Measurements from ENCODE around the gene TM9SF4. TPM values are rescaled to one million over a fixed set of nuclear protein-coding genes. Genes with fewer than 3 reads are reported as not detected.

The TM9SF4 gene
- total RNA-seq, 2 experiments from 2014 or later, result 43.2 to 66.5 TPM

- ChIA-PET POLR2A (no interaction called here), CTCF (no interaction called here)
- Mint-ChIP-seq H3K4me1 (no peaks in the 10 kb centered on the region), H3K27ac (peak overlapping the region; percentile 17), H3K36me3 (ENCODE audit: low read depth) (peaks cover 59% of the 10 kb centered on the region), H3K27me3 (no peaks in the 10 kb centered on the region), H3K4me3 (no peak overlapping the region), H3K9me3 (ENCODE audit: low read depth) (no peaks in the 10 kb centered on the region)
- intact Hi-C loops (cut with DNase I, micrococcal nuclease), result no loop called here
- no peak for DNase-seq
- no peak for ATAC-seq
These were observed 35.6 kb downstream of the TM9SF4 start for GRCh38 chr20:32144898-32145662.

- Mint-ChIP-seq H3K4me3 (no peak overlapping the region), H3K9me3 (ENCODE audit: low read depth) (no peaks in the 10 kb centered on the region), H3K27ac (no peak overlapping the region), H3K27me3 (no peaks in the 10 kb centered on the region), H3K36me3 (ENCODE audit: low read depth) (peaks cover 50% of the 10 kb centered on the region), H3K4me1 (no peaks in the 10 kb centered on the region)
- ChIA-PET CTCF (no interaction called here), POLR2A (interaction anchor here (0.7 kb wide), 1 partner anchor 897 kb away, joined by 4 read pairs; no protein-coding TSS in a partner anchor)
- intact Hi-C loops (cut with DNase I, micrococcal nuclease), result loop anchor here in 1 of 2 experiments (10.0 kb wide), 1 partner anchor 505 kb away; no protein-coding TSS in a partner anchor
- ATAC-seq (no peak), DNase-seq (no peak)
These were observed 40.2 kb downstream of the TM9SF4 start for GRCh38 chr20:32149566-32150170.

DNA sequence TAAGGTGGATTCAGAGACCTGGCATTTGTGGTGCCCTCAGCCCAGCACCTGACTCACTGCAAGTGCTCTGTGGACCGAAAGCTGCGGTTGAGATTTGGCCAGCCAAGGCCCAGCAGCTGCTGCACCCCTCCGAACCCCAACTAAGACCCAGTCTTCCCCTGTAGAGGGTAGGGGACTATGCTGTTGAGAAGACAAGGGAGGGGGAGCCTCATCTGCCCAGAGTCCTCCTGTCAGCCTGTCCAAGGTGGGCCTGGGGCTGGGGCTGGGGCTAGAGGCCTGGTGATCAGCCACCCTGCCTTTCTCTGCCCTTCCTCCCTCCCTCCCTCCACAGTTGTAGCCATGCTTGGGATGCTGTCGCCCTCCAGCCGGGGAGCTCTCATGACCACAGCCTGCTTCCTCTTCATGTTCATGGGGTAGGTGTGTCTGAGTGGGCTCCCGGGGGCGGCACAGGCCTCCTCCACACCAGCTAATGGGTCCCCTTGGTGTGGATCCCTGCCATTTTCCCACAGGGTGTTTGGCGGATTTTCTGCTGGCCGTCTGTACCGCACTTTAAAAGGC lies 40.9 kb downstream of the TM9SF4 start:
- Mint-ChIP-seq H3K36me3 (ENCODE audit: low read depth) (peaks cover 47% of the 10 kb centered on the region), H3K27ac (no peak overlapping the region), H3K4me3 (no peak overlapping the region), H3K4me1 (no peaks in the 10 kb centered on the region), H3K27me3 (no peaks in the 10 kb centered on the region), H3K9me3 (ENCODE audit: low read depth) (no peaks in the 10 kb centered on the region)
- CTCF ChIA-PET, result no interaction called here
- ATAC-seq, result no peak
- no peak for DNase-seq
- intact Hi-C loops (cut with DNase I, micrococcal nuclease), result loop anchor here in 1 of 2 experiments (10.0 kb wide), 1 partner anchor 504 kb away; no protein-coding TSS in a partner anchor
- POLR2A ChIA-PET, result no interaction called here

GRCh38 chr20:32152421-32153155 lies 43.1 kb downstream of the TM9SF4 start:
- DNase-seq (no peak), ATAC-seq (no peak)
- ChIA-PET POLR2A (no interaction called here), CTCF (interaction anchor here (0.6 kb wide), 1 partner anchor 1828 kb away, joined by 3 read pairs; no protein-coding TSS in a partner anchor)
- no peak overlapping the region for H3K4me3 Mint-ChIP-seq
- intact Hi-C loops (cut with DNase I, micrococcal nuclease), result loop anchor here in 1 of 2 experiments (10.0 kb wide), 1 partner anchor 502 kb away; no protein-coding TSS in a partner anchor
- no peaks in the 10 kb centered on the region for H3K4me1 Mint-ChIP-seq
- H3K36me3 Mint-ChIP-seq (ENCODE audit: low read depth), result peaks cover 45% of the 10 kb centered on the region
- no peaks in the 10 kb centered on the region for H3K27me3 Mint-ChIP-seq
- no peaks in the 10 kb centered on the region for H3K9me3 Mint-ChIP-seq (ENCODE audit: low read depth)
- H3K27ac Mint-ChIP-seq, result no peak overlapping the region

DNA sequence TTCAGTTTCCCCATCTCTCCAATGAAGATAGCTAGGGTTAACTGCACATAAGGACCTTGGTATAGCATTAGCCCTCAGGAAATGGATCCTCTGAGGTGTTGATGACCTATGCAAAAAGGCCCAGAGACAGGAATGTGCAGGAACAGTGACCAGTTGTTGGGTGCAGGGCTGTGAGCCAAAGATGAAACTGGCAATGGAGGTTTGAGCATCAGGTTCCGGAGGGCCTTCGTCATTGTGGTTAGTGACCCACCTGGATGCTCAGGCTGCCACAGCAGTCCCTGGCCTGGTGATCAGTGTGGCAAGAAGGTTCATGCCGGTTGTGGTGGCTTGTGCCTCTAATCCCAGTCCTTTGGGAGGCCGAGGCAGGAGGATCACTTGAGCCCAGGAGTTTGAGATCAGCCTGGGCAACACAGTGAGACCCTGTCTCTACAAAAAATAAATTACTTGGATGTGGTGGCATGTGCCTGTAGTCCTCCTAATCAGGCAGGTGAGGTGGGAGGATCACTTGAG lies 43.7 kb downstream of the TM9SF4 start:
- POLR2A ChIA-PET, result no interaction called here
- Mint-ChIP-seq H3K4me1 (no peaks in the 10 kb centered on the region), H3K36me3 (ENCODE audit: low read depth) (peaks cover 50% of the 10 kb centered on the region), H3K27ac (no peak overlapping the region), H3K4me3 (no peak overlapping the region), H3K27me3 (no peaks in the 10 kb centered on the region), H3K9me3 (ENCODE audit: low read depth) (no peaks in the 10 kb centered on the region)
- intact Hi-C loops (cut with DNase I, micrococcal nuclease), result loop anchor here in 1 of 2 experiments (10.0 kb wide), 1 partner anchor 502 kb away; no protein-coding TSS in a partner anchor
- DNase-seq (no peak), ATAC-seq (no peak)
- CTCF ChIA-PET, result no interaction called here

GRCh38 chr20:32153771-32154170 lies 44.3 kb downstream of the TM9SF4 start:
- intact Hi-C loops (cut with DNase I, micrococcal nuclease), result loop anchor here in 1 of 2 experiments (10.0 kb wide), 1 partner anchor 501 kb away; no protein-coding TSS in a partner anchor
- no peak for ATAC-seq
- H3K27me3 Mint-ChIP-seq, result no peaks in the 10 kb centered on the region
- ChIA-PET CTCF (interaction anchor here (0.6 kb wide), 1 partner anchor 363 kb away, joined by 3 read pairs; no protein-coding TSS in a partner anchor), POLR2A (interaction anchor here (0.6 kb wide), 1 partner anchor 14 kb away, joined by 4 read pairs; no protein-coding TSS in a partner anchor)
- DNase-seq, result no peak
- H3K4me1 Mint-ChIP-seq, result peaks cover 2% of the 10 kb centered on the region
- no peaks in the 10 kb centered on the region for H3K9me3 Mint-ChIP-seq (ENCODE audit: low read depth)
- H3K27ac Mint-ChIP-seq, result no peak overlapping the region
- peaks cover 52% of the 10 kb centered on the region for H3K36me3 Mint-ChIP-seq (ENCODE audit: low read depth)
- H3K4me3 Mint-ChIP-seq, result no peak overlapping the region

- H3K27ac Mint-ChIP-seq, result peak overlapping the region; percentile 55
- peak; percentile 61 for DNase-seq
- peak; percentile 49 for ATAC-seq
- CTCF ChIA-PET, result interaction anchor here (0.6 to 1.3 kb wide), 5 partner anchors 16 to 576 kb away, joined by 3 read pairs; no protein-coding TSS in a partner anchor
- intact Hi-C loops (cut with DNase I, micrococcal nuclease), result loop anchor here in 1 of 2 experiments (10.0 kb wide), 1 partner anchor 500 kb away; no protein-coding TSS in a partner anchor
- H3K4me1 Mint-ChIP-seq, result peaks cover 6% of the 10 kb centered on the region
- no peaks in the 10 kb centered on the region for H3K27me3 Mint-ChIP-seq
- H3K9me3 Mint-ChIP-seq (ENCODE audit: low read depth), result no peaks in the 10 kb centered on the region
- POLR2A ChIA-PET, result no interaction called here
- H3K4me3 Mint-ChIP-seq, result no peak overlapping the region
- H3K36me3 Mint-ChIP-seq (ENCODE audit: low read depth), result peaks cover 51% of the 10 kb centered on the region
These were observed 45.8 kb downstream of the TM9SF4 start for GRCh38 chr20:32155017-32155981.

- POLR2A ChIA-PET, result no interaction called here
- no peak overlapping the region for H3K27ac Mint-ChIP-seq
These were observed 48.1 kb downstream of the TM9SF4 start for GRCh38 chr20:32157611-32158010.

DNA sequence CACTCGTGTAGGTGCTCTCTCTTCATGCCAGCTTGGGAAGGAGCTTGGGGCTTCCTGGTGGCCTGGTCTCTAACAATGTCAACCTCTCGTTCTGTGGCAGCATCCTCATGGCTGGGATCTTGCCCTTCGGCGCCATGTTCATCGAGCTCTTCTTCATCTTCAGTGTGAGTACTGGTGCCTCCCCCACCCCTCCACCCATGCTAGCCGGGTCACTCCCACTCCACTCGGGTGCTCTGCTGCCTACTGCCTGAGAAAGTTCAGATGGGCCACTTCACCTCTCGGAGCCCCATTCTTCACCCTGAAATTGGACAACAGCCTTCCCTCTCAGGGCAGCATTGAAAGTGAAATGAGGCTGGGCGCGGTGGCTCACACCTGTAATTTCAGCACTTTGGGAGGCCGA lies 48.8 kb downstream of the TM9SF4 start:
- DNase-seq (no peak), ATAC-seq (no peak)
- Mint-ChIP-seq H3K27me3 (no peaks in the 10 kb centered on the region), H3K36me3 (ENCODE audit: low read depth) (peaks cover 48% of the 10 kb centered on the region), H3K4me1 (peaks cover 6% of the 10 kb centered on the region), H3K27ac (no peak overlapping the region), H3K4me3 (no peak overlapping the region), H3K9me3 (ENCODE audit: low read depth) (no peaks in the 10 kb centered on the region)
- intact Hi-C loops (cut with DNase I, micrococcal nuclease), result loop anchor here in 1 of 2 experiments (10.0 kb wide), 1 partner anchor 496 kb away; no protein-coding TSS in a partner anchor
- CTCF ChIA-PET, result interaction anchor here (0.5 to 0.7 kb wide), 3 partner anchors 133 to 431 kb away, joined by 3 to 4 read pairs (median 3); no protein-coding TSS in a partner anchor
- POLR2A ChIA-PET, result interaction anchor here (0.6 kb wide), 1 partner anchor 25 kb away, joined by 4 read pairs; no protein-coding TSS in a partner anchor

More at GRCh38 chr20:32157611-32158010, 48.1 kb downstream of the TM9SF4 start:
- Mint-ChIP-seq H3K4me3 (no peak overlapping the region), H3K36me3 (ENCODE audit: low read depth) (peaks cover 52% of the 10 kb centered on the region), H3K9me3 (ENCODE audit: low read depth) (no peaks in the 10 kb centered on the region), H3K27me3 (no peaks in the 10 kb centered on the region), H3K4me1 (peaks cover 6% of the 10 kb centered on the region)
- CTCF ChIA-PET, result no interaction called here
- DNase-seq (no peak), ATAC-seq (no peak)
- intact Hi-C loops (cut with DNase I, micrococcal nuclease), result loop anchor here in 1 of 2 experiments (10.0 kb wide), 1 partner anchor 497 kb away; no protein-coding TSS in a partner anchor
